Epithelial cell of prostate (primary cell): ENCODE measurements around the gene NCAPD3.
"Not testable (repeated sequence)": the region's sequence is repeated elsewhere in the genome, so short reads cannot be mapped to it uniquely, and the experiment has no call there.

Source experiments
- DNase-seq: peaks from one replicate; pipeline ENCODE4 v3.0.0-alpha.2; 2011; ENCODE audit warnings: low read depth, low spot score
- H3K27ac ChIP-seq: fragments of 450-650 bp; 2 replicates; pipeline ENCODE4 v1.5.1; 2017; ENCODE audit warnings: mild to moderate bottlenecking

Gene NCAPD3

GRCh38 chr11:134230339-134230738 lies 6.6 kb upstream of the NCAPD3 start:
- H3K27ac ChIP-seq, result no peak overlapping the region
- no peak for DNase-seq

DNA sequence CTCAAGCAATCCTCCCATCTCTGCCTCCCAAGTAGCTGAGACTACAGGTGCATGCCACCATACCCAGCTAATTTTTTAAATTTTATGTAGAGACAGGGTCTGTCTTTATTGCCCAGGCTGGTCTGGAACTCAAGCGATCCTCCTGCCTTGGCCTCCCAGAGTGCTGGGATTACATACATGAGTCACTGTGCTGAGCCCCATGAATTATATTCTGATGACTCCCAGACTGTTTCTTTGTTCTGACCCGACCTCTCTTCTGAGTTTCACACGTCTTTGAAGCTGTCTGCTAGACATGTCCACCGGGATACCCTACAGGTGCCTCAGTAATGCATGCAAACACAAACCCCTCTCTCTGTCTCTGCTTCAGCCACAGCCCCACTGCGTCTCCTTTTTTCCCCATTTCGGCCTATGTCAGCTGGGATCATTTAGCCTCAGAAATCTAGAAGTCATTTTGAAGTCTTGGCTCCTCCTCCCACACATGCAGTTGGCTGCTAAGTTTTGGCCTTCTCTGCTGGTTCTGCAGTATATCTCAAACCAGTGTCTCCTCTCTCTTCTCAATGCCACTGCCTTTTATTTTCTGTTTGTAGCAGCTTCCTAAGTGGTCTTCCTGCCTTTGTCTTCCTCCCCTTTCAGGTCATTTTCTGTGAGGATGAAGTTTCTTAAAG lies 5.5 kb upstream of the NCAPD3 start:
- H3K27ac ChIP-seq, result no peak overlapping the region
- no peak for DNase-seq

DNA sequence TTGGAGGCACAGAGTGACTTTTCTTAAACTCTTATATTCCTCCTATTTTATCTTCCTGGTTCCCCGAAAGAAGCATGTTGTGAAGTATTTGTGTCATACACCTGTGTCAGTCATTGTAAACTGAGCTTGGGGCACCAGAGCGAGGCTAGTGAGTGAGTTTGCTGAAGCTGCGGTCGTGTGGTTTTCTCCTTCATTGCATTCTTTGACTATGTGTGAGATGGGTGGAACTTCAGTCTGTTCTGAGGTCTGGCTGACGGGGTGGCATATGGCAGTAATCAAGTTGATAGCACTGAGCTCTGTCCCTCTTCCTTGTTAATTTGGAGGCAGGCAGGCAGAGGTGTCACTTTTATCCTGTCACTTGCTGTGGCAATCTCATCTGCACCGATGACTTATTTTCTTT lies 4.9 kb upstream of the NCAPD3 start:
- no peak for DNase-seq
- no peak overlapping the region for H3K27ac ChIP-seq

GRCh38 chr11:134226806-134227325 lies 3.1 kb upstream of the NCAPD3 start:
- no peak overlapping the region for H3K27ac ChIP-seq
- no peak for DNase-seq

DNA sequence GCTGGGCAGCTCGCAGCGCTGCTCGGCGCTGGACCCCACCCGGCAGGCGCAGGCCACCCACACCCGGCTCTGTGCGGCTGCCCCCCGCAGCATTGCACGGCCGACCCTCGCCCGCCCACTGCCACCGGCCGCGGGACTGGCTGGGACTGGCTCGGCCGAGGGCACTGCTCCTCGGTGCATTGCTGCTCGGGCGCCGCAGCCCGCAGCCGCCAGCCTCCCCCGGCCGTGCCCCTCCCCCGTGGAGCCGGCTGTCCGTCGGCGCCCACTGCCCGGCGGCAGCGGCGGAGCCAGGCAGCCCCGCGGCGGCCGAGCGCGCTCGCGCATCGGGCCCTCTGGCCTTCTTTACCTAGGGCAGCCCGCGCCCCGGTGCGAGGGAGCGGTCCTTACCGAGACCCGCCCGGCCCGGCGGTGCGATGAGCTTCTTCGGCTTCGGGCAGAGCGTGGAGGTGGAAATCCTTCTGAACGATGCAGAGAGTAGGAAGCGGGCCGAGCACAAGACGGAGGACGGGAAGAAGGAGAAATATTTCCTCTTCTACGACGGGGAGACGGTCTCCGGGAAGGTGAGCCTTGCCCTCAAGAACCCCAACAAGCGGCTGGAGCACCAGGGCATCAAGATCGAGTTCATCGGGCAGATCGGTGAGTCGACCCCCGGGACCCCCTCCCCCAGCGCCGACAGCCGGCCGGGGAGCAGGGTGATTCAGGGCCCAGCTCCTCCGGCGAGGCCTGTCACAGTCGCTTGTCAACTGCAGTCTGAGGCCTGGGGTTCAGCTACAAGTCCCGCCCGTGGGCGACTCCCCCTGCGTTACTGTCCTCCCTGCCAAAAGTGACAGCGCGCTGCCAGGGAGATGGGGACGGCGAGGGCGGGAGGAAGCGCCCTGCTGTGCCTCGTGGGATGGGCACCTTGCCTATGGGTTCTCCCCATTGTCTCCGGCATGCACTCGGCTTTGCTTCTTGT lies 1.2 kb upstream of the NCAPD3 start:
- DNase-seq, result no peak

GRCh38 chr11:134223121-134223520 lies 646 bp downstream of the NCAPD3 start:
- no peak overlapping the region for H3K27ac ChIP-seq
- no peak for DNase-seq

More for the DNA sequence above, 1.2 kb upstream of the NCAPD3 start:
- H3K27ac ChIP-seq, result peak overlapping the region; percentile 54

DNA sequence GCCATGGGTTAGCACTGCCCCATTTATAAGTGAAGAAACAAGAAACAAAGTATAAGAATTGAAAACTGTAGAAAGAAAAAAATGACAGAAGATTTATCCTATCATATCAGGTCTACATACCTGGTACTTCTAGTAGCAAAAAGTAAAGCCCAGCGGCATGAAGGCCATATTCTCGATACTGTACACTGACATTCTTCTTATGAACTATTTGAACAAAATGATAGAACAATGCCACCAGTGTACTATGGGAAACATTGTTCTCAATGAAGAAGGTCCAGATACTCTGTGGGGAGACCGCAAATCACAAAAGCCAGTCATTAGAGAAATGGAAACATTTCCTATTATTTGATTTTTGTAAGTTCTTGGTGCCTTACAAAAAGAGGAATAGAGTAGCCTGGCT lies 7.0 kb downstream of the NCAPD3 start:
- no peak for DNase-seq

DNA sequence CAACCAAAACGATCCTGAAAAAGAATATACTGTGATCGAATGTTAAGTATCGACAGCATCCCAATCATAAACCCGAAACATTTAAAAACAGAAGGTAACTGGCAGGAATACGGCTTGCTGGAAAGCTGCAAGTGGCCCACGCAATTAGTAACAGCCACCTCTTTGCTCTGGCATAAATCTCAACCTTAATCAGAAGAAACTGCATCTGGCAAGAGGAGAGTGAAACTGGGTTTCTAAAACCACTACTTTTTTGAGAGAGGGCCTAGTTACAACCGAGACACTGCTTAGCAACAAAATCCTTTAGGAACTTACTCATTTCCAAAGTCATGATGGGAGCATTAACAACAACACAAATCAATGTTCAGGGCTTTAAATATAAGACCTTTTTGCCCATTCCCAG lies 7.9 kb downstream of the NCAPD3 start:
- no peak for DNase-seq
- no peak overlapping the region for H3K27ac ChIP-seq

More for the DNA sequence above, 7.0 kb downstream of the NCAPD3 start:
- H3K27ac ChIP-seq, result no peak overlapping the region

GRCh38 chr11:134207538-134208239 lies 16.1 kb downstream of the NCAPD3 start:
- no peak overlapping the region for H3K27ac ChIP-seq
- no peak for DNase-seq

- DNase-seq, result no peak
- no peak overlapping the region for H3K27ac ChIP-seq
Observed at GRCh38 chr11:134206185-134206584, 17.6 kb downstream of the NCAPD3 start.

GRCh38 chr11:134205729-134206128 lies 18.0 kb downstream of the NCAPD3 start:
- no peak overlapping the region for H3K27ac ChIP-seq
- DNase-seq, result no peak

- H3K27ac ChIP-seq, result no peak overlapping the region
- DNase-seq, result no peak
Observed at GRCh38 chr11:134202661-134203060, 21.1 kb downstream of the NCAPD3 start.

- H3K27ac ChIP-seq, result no peak overlapping the region
- no peak for DNase-seq
Observed at GRCh38 chr11:134200688-134201087, 23.1 kb downstream of the NCAPD3 start.

- no peak overlapping the region for H3K27ac ChIP-seq
- DNase-seq, result no peak
Observed at GRCh38 chr11:134199531-134199930, 24.2 kb downstream of the NCAPD3 start.

GRCh38 chr11:134196756-134197155 lies 27.0 kb downstream of the NCAPD3 start:
- no peak overlapping the region for H3K27ac ChIP-seq
- no peak for DNase-seq

DNA sequence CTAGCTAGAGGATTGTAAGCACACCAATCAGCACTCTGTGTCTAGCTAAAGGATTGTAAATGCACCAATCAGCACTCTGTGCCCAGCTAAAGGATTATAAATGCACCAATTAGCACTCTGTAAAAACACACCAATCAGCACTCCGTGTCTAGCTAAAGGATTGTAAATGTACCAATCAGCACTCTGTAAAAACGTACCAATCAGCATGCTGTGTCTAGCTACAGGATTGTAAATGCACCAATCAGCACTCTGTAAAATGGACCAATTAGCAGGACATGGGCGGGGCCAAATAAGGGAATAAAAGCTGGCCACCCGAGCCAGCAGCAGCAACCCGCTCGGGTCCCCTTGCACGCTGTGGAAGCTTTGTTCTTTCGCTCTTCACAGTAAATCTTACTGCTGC lies 35.7 kb downstream of the NCAPD3 start:
- DNase-seq, H3K27ac ChIP-seq: not testable (repeated sequence)

GRCh38 chr11:134181707-134182106 lies 42.1 kb downstream of the NCAPD3 start:
- DNase-seq, result no peak
- H3K27ac ChIP-seq, result no peak overlapping the region

DNA sequence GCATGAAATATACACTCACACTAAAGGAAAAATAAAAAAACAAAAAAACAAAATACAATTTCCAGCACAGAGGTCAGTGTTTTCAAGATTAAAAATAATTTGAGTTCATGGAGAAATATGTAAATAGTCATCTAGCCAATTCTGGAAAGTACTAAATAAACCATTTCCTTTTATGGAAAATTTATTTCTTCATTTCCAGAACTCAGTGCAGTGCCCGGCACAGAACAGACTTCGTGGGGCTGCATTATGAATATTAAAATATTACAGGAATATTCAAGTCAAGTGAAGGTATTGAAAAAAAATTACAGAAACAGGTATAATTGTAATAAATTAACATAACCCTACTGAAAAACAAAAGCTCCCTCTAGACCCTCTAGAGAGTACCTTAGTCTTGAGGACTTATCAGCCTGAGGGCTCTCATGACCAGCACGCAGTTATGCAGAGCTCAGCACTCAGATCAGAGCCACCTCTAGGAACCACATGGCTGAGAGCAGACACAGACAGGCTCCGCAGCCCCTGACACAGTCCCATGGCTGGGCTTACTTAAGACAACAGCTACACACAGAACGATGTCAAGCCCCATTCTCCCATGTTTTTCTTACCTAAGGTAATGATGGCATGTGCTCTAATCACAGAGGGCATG lies 45.6 kb downstream of the NCAPD3 start:
- no peak for DNase-seq
- no peak overlapping the region for H3K27ac ChIP-seq

- H3K27ac ChIP-seq, result no peak overlapping the region
- DNase-seq, result no peak
Observed at GRCh38 chr11:134176284-134176683, 47.5 kb downstream of the NCAPD3 start.

DNA sequence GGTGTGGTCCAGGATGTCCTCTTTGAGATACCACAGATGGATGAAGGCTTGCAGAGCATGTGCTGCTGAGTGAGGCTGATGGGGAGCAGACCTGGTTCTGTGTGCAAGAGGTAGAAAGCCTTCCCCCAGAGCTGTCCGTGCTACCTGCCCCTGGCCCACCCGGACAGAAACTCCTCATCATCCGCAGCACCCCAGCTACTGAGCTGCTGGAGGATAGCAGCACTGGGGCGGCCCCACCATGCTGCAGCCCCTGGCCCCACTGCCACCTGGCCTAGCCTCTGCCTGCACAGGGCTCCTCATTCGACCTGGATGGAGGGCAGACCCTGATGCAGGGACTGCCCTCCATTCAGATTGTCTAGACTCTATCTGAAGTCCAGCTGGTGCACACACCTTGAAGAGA lies 50.5 kb downstream of the NCAPD3 start:
- no peak for DNase-seq
- H3K27ac ChIP-seq, result no peak overlapping the region
